ENCODE measurements around the gene OR9G1. TPM values are rescaled to one million over a fixed set of nuclear protein-coding genes. Genes with fewer than 3 reads are reported as not detected.

Gene OR9G1
- total RNA-seq, 4 donors from 2014 or later = not detected

DNA sequence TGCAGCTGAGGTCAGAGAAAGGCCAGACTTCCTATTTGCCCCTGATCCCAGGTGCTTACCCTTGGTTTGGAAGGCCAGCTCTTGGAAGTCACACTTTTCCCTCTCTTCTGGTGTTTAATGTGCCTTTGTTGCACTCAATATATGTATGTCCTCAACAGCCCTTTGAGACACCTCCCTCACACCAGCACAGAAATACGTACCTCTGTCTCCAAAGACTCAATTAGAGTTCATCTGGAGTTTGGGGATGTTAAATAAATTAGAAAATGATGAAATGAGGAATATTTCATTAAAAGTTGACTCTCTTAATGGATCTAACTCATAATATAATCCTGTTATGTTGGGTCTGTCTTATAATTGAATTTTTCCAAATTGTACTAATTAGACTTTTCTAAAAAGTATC is 49.7 kb downstream of the OR9G1 start, which contains the start of gene OR9G4:
TSS of gene OR9G4 (minus strand) at position 101 of the 400 bp plus-strand sequence. CDS start 4,931 bp downstream, outside the sequence.
- no peak within 1 kb of the TSS for H3K27ac ChIP-seq
- TF ChIP-seq, protein P1, sequence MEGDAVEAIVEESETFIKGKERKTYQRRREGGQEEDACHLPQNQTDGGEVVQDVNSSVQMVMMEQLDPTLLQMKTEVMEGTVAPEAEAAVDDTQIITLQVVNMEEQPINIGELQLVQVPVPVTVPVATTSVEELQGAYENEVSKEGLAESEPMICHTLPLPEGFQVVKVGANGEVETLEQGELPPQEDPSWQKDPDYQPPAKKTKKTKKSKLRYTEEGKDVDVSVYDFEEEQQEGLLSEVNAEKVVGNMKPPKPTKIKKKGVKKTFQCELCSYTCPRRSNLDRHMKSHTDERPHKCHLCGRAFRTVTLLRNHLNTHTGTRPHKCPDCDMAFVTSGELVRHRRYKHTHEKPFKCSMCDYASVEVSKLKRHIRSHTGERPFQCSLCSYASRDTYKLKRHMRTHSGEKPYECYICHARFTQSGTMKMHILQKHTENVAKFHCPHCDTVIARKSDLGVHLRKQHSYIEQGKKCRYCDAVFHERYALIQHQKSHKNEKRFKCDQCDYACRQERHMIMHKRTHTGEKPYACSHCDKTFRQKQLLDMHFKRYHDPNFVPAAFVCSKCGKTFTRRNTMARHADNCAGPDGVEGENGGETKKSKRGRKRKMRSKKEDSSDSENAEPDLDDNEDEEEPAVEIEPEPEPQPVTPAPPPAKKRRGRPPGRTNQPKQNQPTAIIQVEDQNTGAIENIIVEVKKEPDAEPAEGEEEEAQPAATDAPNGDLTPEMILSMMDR (IDR thresholded peaks at IDR 0.05) = no peak
- TF ChIP-seq POLR2A (IDR thresholded peaks at IDR 0.05) (no peak), EP300 (IDR thresholded peaks at IDR 0.05) (no peak)
- WGBS, 2 donors = 58 to 68% methylated on average over 1 of the region's 1 CpG
- DNase-seq (ENCODE audit: low spot score in 2 of 2) = no peak
- H3K9me3 ChIP-seq = no peaks in the 10 kb centered on the region
- no peaks in the 10 kb centered on the region for H3K4me1 ChIP-seq
- H3K4me3 ChIP-seq = no peak within 1 kb of the TSS
- no peaks in the 10 kb centered on the region for H3K27me3 ChIP-seq
- no peaks in the 10 kb centered on the region for H3K36me3 ChIP-seq

DNA sequence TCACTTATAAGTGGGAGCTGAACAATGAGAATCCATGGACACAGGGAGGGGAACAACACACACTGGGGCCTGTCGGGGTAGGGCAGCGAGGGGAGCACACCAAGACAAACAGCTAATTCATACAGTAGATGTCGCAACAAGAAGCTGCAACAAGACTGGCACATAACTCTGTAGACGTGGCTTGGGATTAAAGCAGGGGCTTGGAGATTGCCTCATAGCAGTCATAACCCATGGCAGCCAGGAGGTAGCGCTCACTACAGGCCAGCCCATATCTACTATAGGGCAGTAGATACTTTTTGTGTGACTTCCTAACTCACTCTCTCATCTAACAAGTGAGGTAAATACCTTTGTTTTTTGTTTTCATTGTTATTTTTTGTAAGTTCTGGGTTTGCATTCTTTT is 51.3 kb downstream of the OR9G1 start:
- WGBS, 2 donors = 71 to 86% methylated on average over 5 of the region's 5 CpGs
- Histone ChIP-seq H3K9me3 (no peaks in the 10 kb centered on the region), H3K36me3 (no peaks in the 10 kb centered on the region), H3K4me3 (no peak overlapping the region), H3K27me3 (no peaks in the 10 kb centered on the region), H3K4me1 (no peaks in the 10 kb centered on the region), H3K27ac (no peak overlapping the region)
- TF ChIP-seq POLR2A (IDR thresholded peaks at IDR 0.05) (no peak), EP300 (IDR thresholded peaks at IDR 0.05) (no peak)
- TF ChIP-seq, protein P1 (IDR thresholded peaks at IDR 0.05) = no peak
- no peak for DNase-seq (ENCODE audit: low spot score in 2 of 2)

DNA sequence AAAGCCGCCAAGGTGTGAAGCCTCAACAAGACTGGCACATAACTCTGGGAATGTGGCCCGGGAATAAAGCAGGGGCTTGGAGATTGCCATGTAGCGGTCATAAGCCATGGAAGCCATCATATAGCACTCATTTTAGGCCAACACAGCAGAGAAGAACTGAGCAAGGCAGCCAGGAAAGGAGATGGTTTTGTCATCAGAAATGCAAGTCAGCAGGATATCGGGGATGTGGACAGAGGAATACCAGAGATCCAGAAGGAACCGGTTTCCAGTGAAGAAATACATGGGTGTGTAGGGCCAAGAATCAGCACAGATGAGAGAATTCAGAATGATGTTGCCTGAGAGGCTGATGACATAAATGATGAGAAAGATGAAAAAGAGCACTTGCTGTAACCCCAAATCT is 52.6 kb downstream of the OR9G1 start:
- TF ChIP-seq EP300 (IDR thresholded peaks at IDR 0.05) (no peak), POLR2A (IDR thresholded peaks at IDR 0.05) (no peak)
- TF ChIP-seq, protein P1 (IDR thresholded peaks at IDR 0.05) = no peak
- Histone ChIP-seq H3K4me3 (no peak overlapping the region), H3K27me3 (no peaks in the 10 kb centered on the region), H3K27ac (no peak overlapping the region), H3K9me3 (no peaks in the 10 kb centered on the region), H3K4me1 (no peaks in the 10 kb centered on the region), H3K36me3 (no peaks in the 10 kb centered on the region)
- no peak for DNase-seq (ENCODE audit: low spot score in 2 of 2)
- 89 to 91% methylated on average over 5 of the region's 5 CpGs for WGBS, 2 donors

Small RNAs within 50 kb of the gene (small RNA-seq; reads per million reads assigned to genes)
- gene AP001803.1 (not detected), gene AP004245.1 (not detected), gene MIR6128 (not detected)

Other genes starting within 250 kb of the OR9G1 start
- not detected for gene OR5M3, start 225.7 kb upstream of the OR9G1 start, total RNA-seq
- not detected for gene OR5M8, start 207.7 kb upstream of the OR9G1 start, total RNA-seq
- not detected for gene OR5M11, start 155.8 kb upstream of the OR9G1 start, total RNA-seq
- gene OR5M10, start 121.4 kb upstream of the OR9G1 start, total RNA-seq = not detected
- not detected for gene OR5M1, start 84.2 kb upstream of the OR9G1 start, total RNA-seq
- not detected for gene OR5AP2, start 56.7 kb upstream of the OR9G1 start, total RNA-seq
- gene OR5AR1, start 35.4 kb upstream of the OR9G1 start, total RNA-seq = not detected
- not detected for gene OR9G4, start 49.6 kb downstream of the OR9G1 start, total RNA-seq

Data from tibial nerve (tissue), 4 donors.